Measurements from ENCODE around the gene C1D. TPM values are rescaled to one million over a fixed set of nuclear protein-coding genes. Genes with fewer than 3 reads are reported as not detected.

Gene C1D
- total RNA-seq, 1 donor from 2014 or later = 20.9 TPM

DNA sequence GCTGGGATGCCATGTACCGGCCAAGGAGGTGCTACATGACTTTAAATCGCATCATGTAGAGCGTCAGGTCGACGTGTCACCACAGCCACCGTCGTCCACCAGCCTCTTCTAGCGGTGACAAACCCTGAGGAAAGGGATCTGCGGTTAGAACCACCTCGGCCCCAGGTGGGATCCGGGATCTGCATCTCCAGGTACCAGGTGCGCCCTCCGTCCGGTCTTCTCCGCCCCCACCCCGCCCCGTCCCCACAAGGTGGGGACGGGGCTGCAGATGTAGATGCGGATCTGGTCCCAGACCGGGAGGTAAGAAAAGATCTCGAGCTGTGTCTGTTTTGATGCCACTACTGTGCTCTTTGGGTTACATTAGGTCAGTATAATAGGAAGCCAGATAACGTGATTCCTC lies 38.4 kb downstream of the C1D start:
- no peaks in the 10 kb centered on the region for H3K9me3 Mint-ChIP-seq (ENCODE audit: unreplicated experiment)
- peaks cover 3% of the 10 kb centered on the region for H3K4me1 Mint-ChIP-seq (ENCODE audit: unreplicated experiment)
- no peaks in the 10 kb centered on the region for H3K36me3 Mint-ChIP-seq (ENCODE audit: low read depth, unreplicated experiment)
- no peak overlapping the region for H3K4me3 Mint-ChIP-seq (ENCODE audit: unreplicated experiment)
- H3K27me3 Mint-ChIP-seq (ENCODE audit: unreplicated experiment) = no peaks in the 10 kb centered on the region
- TF ChIP-seq, protein P1, sequence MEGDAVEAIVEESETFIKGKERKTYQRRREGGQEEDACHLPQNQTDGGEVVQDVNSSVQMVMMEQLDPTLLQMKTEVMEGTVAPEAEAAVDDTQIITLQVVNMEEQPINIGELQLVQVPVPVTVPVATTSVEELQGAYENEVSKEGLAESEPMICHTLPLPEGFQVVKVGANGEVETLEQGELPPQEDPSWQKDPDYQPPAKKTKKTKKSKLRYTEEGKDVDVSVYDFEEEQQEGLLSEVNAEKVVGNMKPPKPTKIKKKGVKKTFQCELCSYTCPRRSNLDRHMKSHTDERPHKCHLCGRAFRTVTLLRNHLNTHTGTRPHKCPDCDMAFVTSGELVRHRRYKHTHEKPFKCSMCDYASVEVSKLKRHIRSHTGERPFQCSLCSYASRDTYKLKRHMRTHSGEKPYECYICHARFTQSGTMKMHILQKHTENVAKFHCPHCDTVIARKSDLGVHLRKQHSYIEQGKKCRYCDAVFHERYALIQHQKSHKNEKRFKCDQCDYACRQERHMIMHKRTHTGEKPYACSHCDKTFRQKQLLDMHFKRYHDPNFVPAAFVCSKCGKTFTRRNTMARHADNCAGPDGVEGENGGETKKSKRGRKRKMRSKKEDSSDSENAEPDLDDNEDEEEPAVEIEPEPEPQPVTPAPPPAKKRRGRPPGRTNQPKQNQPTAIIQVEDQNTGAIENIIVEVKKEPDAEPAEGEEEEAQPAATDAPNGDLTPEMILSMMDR (IDR thresholded peaks at IDR 0.05; ENCODE audit: unreplicated experiment) = no peak
- H3K27ac Mint-ChIP-seq (ENCODE audit: unreplicated experiment) = no peak overlapping the region
- DNase-seq (ENCODE audit: low spot score) = no peak

DNA sequence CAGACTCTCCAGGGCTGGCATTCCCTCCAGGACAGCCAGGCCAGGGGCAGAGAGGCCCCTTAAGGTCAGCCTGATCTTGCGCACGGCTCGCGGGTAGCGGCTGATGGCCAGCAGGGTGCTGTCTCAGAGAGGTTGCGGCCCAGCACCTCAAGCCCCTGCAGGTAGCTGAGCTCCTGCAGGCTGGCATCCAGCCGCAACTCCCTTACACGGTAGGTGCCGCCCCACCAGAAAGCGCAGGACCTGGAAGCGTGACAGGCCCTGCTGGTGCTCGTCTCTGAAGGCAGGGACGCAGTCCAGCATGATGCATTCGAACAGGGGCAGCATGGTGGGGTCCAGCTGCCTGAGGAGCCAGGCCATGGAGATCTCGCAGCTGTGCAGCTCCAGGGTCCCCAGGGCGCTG lies 38.9 kb downstream of the C1D start:
- TF ChIP-seq, protein P1 (IDR thresholded peaks at IDR 0.05; ENCODE audit: unreplicated experiment) = no peak
- Mint-ChIP-seq H3K27ac (ENCODE audit: unreplicated experiment) (no peak overlapping the region), H3K36me3 (ENCODE audit: low read depth, unreplicated experiment) (no peaks in the 10 kb centered on the region), H3K27me3 (ENCODE audit: unreplicated experiment) (no peaks in the 10 kb centered on the region), H3K9me3 (ENCODE audit: unreplicated experiment) (no peaks in the 10 kb centered on the region), H3K4me1 (ENCODE audit: unreplicated experiment) (peaks cover 3% of the 10 kb centered on the region), H3K4me3 (ENCODE audit: unreplicated experiment) (no peak overlapping the region)
- no peak for DNase-seq (ENCODE audit: low spot score)

DNA sequence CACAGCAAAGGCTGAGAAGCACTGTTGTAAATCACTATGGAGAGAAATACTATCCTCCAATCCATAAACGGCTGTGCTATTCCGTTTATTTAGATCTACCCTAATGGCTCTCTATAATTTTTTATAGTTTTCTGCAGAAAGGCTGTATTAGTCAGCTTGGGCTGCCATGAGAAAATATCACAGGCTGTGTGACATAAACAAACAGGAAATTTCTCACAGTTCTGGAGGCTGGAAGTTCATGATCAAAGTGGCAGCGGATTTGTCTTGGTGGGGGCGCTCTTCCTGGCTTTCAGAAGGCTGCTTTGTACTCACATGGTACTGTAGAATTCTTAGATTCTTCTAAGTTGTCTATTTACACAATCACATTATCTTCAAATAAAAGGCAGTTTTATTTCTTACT lies 44.1 kb downstream of the C1D start:
- no peaks in the 10 kb centered on the region for H3K27me3 Mint-ChIP-seq (ENCODE audit: unreplicated experiment)

DNA sequence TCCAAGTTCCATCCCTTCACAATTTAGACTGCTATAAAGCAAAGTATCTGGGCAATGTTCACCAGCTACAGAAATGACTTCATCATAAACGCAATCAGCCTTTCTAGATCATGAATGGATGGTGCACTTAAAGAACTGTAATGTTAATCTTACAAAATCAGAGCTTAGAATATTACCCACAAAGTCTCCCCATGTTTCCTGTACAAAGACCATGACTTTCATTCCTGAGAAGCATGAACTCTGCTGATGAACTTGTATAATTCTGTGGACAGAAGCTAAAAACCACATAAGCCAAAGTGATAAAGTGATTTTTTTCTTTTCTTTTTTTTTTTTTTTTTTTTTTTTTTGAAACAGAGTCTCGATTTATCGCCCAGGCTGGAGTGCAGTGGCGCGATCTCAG lies 53.3 kb downstream of the C1D start:
- H3K9me3 Mint-ChIP-seq (ENCODE audit: unreplicated experiment) = no peaks in the 10 kb centered on the region
- no peak overlapping the region for H3K27ac Mint-ChIP-seq (ENCODE audit: unreplicated experiment)
- H3K4me1 Mint-ChIP-seq (ENCODE audit: unreplicated experiment) = no peaks in the 10 kb centered on the region
- H3K36me3 Mint-ChIP-seq (ENCODE audit: low read depth, unreplicated experiment) = no peaks in the 10 kb centered on the region
- no peak overlapping the region for H3K4me3 Mint-ChIP-seq (ENCODE audit: unreplicated experiment)
- no peak for DNase-seq (ENCODE audit: low spot score)
- peaks cover 2% of the 10 kb centered on the region for H3K27me3 Mint-ChIP-seq (ENCODE audit: unreplicated experiment)
- TF ChIP-seq, protein P1 (IDR thresholded peaks at IDR 0.05; ENCODE audit: unreplicated experiment) = no peak

More for the DNA sequence above, 44.1 kb downstream of the C1D start:
- H3K4me3 Mint-ChIP-seq (ENCODE audit: unreplicated experiment) = no peak overlapping the region
- H3K27ac Mint-ChIP-seq (ENCODE audit: unreplicated experiment) = no peak overlapping the region
- peaks cover 8% of the 10 kb centered on the region for H3K4me1 Mint-ChIP-seq (ENCODE audit: unreplicated experiment)
- no peaks in the 10 kb centered on the region for H3K9me3 Mint-ChIP-seq (ENCODE audit: unreplicated experiment)
- TF ChIP-seq, protein P1 (IDR thresholded peaks at IDR 0.05; ENCODE audit: unreplicated experiment) = no peak
- H3K36me3 Mint-ChIP-seq (ENCODE audit: low read depth, unreplicated experiment) = no peaks in the 10 kb centered on the region
- no peak for DNase-seq (ENCODE audit: low spot score)

DNA sequence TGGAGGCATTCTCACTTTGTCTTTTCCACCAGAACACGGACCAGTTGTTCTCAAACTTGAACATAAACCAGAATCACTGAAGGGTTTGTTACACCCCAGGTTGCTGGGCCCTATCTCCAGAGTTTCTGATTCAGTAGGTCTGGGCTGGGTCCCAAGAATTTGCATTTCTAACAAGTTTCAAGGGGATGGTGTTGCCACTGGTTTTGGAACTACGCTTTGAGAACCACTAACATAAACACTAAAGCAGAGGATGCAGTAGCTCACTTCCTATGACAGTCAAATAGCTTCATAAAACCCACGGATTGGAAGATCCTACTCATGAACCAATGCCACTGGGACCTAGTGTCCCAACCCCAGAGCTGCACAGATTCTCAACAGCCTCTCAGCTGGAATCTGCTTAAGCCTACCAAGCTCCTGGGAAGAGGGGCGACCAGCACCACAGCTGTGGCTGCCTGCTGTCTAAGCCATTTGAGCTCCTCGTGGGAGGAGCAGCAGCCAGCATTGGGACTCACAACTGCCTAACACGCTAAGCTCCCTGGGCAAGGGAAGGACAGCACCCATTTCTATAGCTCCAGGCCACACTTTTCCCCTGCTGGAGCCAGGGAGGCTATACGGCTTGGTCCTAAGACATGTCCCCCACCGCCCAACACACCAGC lies 62.5 kb downstream of the C1D start:
- Mint-ChIP-seq H3K27ac (ENCODE audit: unreplicated experiment) (no peak overlapping the region), H3K9me3 (ENCODE audit: unreplicated experiment) (no peaks in the 10 kb centered on the region), H3K4me3 (ENCODE audit: unreplicated experiment) (no peak overlapping the region), H3K4me1 (ENCODE audit: unreplicated experiment) (no peaks in the 10 kb centered on the region), H3K36me3 (ENCODE audit: low read depth, unreplicated experiment) (no peaks in the 10 kb centered on the region), H3K27me3 (ENCODE audit: unreplicated experiment) (no peaks in the 10 kb centered on the region)
- DNase-seq (ENCODE audit: low spot score) = no peak
- TF ChIP-seq, protein P1 (IDR thresholded peaks at IDR 0.05; ENCODE audit: unreplicated experiment) = no peak

All from endothelial cell (in vitro differentiated cells).